GM19023 (cell line): ENCODE results near the gene GLYAT.

Experiments used
- ATAC-seq: cut with Tn5 transposase; IDR thresholded peaks from one replicate; pipeline ENCODE4 v1.9.1; 2021; ENCODE audit warnings: mild to moderate bottlenecking, moderate library complexity; ENCODE audit not compliant: unreplicated experiment

GLYAT gene

GRCh38 chr11:58731819-58732218 is at the start of gene GLYAT:
Gene GLYAT, minus strand, starts transcription at chr11:58731943. Its CDS starts 7,447 bp downstream, at chr11:58724496.
- ATAC-seq = no peak

- ATAC-seq = no peak
These were observed 49.6 kb upstream of the GLYAT start for GRCh38 chr11:58781345-58781744.

DNA sequence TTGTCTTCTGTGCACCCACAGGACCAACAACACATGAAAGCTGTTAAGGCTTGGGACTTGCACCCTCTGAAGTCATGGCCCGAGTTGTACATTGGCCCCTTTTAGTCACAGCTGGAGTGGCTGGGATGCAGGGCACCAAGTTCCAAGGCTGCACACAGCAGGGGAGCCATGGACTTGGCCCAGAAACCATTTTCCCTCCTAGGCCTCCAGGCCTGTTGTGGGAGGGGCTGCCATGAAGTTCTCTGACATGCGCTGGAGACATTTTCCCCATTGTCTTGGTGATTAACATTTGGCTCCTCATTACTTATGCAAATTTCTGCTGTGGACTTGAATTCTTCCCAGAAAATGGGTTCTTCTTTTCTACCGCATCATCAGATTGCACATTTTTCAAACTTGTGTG is 48.8 kb upstream of the GLYAT start:
- no peak for ATAC-seq

DNA sequence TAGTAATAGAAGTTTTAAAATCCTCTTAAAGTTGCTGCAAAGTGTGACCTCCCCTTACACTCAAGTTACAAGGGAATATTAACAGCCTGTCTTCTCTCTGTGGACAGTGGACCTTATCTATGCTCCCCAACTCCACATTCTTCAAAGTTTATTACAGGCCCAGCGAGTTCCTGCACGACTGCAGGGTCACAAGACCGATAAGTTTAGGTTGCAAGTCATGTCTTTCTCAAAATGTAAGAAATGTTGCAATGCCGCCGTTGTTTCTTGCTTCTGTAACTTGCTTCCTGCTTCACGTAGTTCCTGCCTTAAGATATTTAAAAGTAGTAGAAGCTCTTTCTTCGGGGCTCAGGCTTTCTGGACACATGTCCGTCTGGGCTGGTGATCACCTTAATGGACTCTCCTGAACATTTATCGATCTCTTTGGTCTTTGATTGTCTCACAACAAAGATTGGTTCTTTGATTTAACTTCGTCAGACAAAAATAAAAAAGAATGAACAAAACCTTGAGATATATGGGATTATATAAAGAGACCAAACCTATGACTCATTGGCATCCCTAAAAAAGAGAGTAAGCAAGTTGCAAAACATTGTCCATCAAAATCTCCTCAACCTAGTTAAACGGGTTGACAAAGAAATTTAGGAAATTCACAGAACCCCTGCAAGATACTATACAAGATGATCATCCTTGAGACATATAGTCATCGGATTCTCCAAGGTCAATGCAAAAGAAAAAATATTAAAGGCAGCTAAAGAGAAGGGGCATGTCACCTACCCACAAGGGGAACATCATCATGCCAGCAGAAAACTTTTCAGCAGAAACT is 45.4 kb upstream of the GLYAT start:
- no peak for ATAC-seq

DNA sequence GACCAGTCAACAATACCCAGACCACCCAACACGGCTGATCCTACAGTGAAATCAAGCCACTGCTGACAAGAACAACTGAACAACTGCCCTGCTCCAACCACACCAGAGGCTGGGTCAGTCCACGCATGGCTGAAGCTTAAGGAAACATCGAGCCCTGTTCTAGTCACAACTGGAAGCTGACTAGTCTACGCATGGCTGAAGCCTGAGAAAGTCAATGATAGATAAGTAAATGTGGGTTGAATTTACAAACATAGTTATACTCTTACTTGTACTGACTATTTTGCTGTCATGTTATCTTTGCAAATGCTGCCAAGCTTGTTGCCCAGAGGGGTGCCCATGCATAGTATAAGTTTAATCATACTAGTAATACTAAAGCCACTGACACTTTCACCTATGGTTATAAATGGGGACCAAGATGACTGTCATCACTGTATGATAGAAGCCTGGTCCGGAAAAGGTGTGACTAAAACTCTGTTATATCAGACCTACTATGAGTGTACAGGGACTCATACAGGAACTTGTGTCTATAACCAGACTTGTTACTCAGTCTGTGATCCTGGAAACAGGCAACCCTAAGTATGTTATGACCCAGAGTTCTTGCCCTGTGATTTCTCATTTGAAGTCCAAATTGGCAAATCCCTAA is 43.4 kb upstream of the GLYAT start:
- no peak for ATAC-seq

- no peak for ATAC-seq
These were observed 42.4 kb upstream of the GLYAT start for GRCh38 chr11:58774164-58774593.

DNA sequence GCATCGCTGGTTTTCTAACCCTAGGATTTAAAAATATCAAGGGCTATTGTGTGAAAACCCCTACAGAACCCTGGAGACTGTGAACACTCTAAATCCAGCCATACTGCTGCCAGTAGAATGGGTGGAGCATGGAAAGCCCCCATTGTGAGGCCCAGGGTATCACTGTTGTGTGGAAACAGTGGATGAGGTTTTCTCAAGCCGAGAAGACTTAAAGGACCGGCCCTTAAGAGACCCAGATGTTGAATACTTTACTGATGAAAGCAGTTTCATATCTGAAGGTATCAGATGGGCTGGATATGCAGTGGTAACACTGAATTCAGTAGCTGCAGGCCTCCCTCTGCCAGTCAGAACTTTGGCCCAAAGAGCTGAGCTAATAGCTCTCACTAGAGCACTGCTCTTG is 41.6 kb upstream of the GLYAT start:
- ATAC-seq = no peak

DNA sequence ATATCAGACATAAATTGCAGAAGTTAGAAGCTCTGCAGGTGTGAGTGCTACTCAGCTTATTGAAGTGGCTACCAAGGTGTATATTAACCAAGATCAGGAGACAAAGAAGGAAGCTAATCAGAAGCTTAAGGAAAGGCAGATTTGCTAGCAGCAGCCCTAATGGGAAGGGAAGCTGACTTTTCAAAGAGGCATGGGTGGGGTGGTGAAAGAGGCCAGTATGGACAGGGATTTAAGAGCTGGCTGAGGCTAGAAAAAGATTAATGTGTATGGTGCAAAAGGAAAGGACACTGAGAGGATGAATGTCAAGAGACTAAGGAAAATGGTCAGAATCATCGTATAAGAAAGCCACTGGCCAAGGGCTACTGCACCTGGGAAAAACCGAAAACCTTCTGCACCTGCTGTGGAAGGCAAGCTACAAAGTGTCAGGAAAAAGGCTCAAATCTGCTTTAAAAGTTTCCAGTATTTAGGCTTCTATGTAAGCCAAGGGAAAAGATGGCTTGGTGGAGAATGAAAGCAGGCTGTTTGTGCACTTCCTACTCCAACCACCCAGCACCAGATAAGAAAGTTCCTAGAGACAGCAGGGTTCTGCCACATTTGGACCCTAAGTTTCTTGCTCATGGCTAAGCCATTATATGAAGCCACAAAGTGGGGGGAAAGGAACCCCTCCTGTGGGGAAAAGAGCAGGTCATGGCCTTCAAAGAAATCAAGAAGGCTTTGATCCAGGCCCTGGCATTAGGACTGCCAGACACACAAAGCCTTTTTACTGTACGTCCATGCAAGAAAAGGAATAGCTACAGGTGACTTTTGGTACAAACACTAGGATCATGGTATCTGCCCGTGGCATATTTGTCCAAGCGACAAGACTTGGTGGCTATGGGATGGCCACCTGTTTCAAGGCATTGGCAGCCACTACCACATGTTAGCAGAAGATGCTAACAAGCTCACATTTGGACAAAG is 40.9 kb upstream of the GLYAT start:
- ATAC-seq = no peak

DNA sequence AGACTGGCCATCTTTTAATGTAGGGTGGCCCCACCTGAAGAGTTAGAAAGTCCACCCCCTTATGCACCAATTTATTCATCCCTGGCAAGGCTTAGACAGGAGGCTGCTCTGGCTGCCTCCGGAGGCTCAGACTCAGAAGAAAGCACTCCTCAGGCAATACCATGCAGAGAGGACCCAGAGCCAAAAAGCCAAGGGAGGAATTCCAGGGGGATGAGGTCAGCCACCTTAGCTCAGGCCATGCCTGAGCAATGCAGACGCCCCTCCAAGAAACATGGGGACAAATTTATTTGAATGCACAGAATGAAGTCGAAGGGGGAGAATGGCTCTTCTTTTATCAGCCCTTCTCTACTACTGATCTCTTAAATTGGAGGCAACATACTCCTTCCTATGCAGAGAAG is 39.7 kb upstream of the GLYAT start:
- ATAC-seq = no peak

DNA sequence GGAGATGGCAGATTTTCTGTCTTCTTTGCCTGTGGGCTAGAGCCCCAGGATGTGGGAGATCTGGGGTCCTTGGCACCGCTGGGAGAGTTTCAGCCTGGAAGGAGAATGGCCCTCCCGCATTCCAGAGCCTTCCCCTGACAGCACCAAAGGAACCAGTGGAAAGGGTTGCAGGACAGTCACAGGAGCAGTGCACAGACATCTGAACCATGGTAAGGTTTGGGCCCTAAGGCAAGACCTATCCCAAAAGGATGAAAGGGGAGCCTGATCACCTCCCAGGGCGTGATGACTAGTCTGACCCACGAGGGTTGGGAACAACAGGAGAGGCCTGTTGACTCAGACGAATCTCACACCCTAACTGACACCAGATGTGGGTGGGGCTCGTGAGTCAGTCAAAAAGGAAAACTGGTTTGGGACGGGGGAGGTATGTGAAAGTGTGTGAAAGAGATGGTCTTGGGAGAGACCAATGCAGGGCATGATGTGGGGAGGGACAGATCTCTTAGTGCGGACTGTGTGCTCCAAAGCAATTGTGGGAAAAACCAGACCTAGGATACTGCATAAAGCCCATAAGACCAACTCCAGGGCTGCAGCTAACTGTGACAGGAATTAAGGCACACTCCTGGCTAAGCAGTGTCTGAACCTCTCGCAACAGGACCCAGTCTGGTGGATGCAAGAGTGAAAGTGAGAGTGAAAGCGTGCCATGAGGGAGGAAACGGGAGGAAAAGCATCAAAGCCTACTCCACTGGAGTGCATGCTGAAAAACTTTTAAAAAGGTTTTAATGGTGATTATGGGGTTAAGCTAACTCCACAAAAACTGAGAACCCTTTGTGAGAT is 39.1 kb upstream of the GLYAT start:
- no peak for ATAC-seq

GRCh38 chr11:58770166-58770565 is 38.4 kb upstream of the GLYAT start:
- ATAC-seq = no peak

GRCh38 chr11:58769308-58769707 is 37.6 kb upstream of the GLYAT start:
- no peak for ATAC-seq

- ATAC-seq = no peak
These were observed 36.4 kb upstream of the GLYAT start for GRCh38 chr11:58768137-58768536.

GRCh38 chr11:58765078-58765477 is 33.3 kb upstream of the GLYAT start:
- no peak for ATAC-seq

DNA sequence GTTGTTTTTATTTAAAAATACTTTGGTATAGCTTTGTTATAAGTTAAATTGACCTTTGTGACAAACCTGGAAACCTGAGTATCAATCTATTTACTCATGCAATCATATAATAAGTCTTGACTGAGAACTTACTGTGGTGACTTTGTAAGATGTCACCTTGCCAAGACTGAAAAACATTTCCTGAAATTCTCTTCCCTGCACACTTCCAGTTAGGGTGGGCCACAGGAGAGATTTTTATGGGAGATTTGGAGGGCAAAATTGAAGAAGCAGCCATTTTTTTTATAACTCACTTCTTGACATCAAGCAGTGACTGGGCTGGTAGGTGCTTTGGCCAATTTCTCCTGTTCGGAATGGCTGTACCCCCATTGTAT is 31.4 kb upstream of the GLYAT start:
- ATAC-seq = no peak

- no peak for ATAC-seq
These were observed 30.8 kb upstream of the GLYAT start for GRCh38 chr11:58762284-58763119.

- ATAC-seq = no peak
These were observed 25.7 kb upstream of the GLYAT start for GRCh38 chr11:58757439-58757838.

- ATAC-seq = no peak
These were observed 14.1 kb upstream of the GLYAT start for GRCh38 chr11:58745705-58746364.
